CD4-positive, alpha-beta T cell (primary cell): Measurements from ENCODE around the gene TCF15. TPM values are rescaled to one million over a fixed set of nuclear protein-coding genes. Genes with fewer than 3 reads are reported as not detected.

ENCODE experiments used
- ATAC-seq: fragments of 200-7000 bp; cut with Tn5 transposase; one replicate; pipeline ENCODE4 v1.10.0; 2022; ENCODE audit warnings: mild to moderate bottlenecking; ENCODE audit not compliant: poor library complexity
- CTCF ChIA-PET: fragments of 350-600 bp; sonication (Branson Sonifier 250); formaldehyde crosslinking; loops from one replicate; lab custom pipeline; 2021; ENCODE audit warnings: antibody characterized with exemption, inconsistent platforms; lab: Charles Lee
- POLR2A ChIA-PET: fragments of 350-600 bp; sonication (Branson Sonifier 250); formaldehyde crosslinking; loops from one replicate; lab custom pipeline; 2021; ENCODE audit warnings: antibody characterized with exemption, inconsistent platforms; lab: Charles Lee
- DNase-seq, 14 experiments: peaks; one replicate each; pipeline ENCODE4 v3.0.0-alpha.2; 2013 to 2020; ENCODE audit warnings: mixed read lengths in 2 of 14
- H3K27ac ChIP-seq, 2 donors: one replicate each; pipeline versions ENCODE4 v1.5.1 to v1.7.0; 2013; ENCODE audit warnings: low read length in 2 of 2, low read depth in 1 of 2, mild to moderate bottlenecking in 1 of 2
- H3K27me3 ChIP-seq, 2 experiments: 1 replicate in 1 of 2; 2 replicates in 1 of 2; pipeline versions ENCODE4 v1.6.1 to v1.7.0; 2013; ENCODE audit warnings: low read length in 2 of 2, control low read depth in 1 of 2, mild to moderate bottlenecking in 1 of 2, moderate library complexity in 1 of 2; ENCODE audit not compliant: insufficient read depth in 2 of 2, control insufficient read depth in 1 of 2
- H3K36me3 ChIP-seq: one replicate; pipeline ENCODE4 v1.6.1; 2013; ENCODE audit warnings: low read length, control low read depth; ENCODE audit not compliant: insufficient read depth
- H3K4me1 ChIP-seq: one replicate; pipeline ENCODE4 v1.6.1; 2013; ENCODE audit warnings: low read length, control low read depth; ENCODE audit not compliant: insufficient read depth
- H3K4me3 ChIP-seq: one replicate; pipeline ENCODE4 v1.5.1; 2013; ENCODE audit warnings: mild to moderate bottlenecking, low read length, moderate library complexity
- H3K9me3 ChIP-seq, 2 experiments: 1 replicate in 1 of 2; 2 replicates in 1 of 2; pipeline versions ENCODE4 v1.6.1 to v1.7.0; 2013; ENCODE audit warnings: low read length in 2 of 2, mild to moderate bottlenecking in 2 of 2, control low read depth in 1 of 2, moderate library complexity in 1 of 2; ENCODE audit not compliant: control insufficient read depth in 1 of 2, insufficient read depth in 1 of 2
- H3K27ac Mint-ChIP-seq: one replicate; pipeline ENCODE4 v1.8.0; 2020; ENCODE audit warnings: mixed read lengths
- H3K27me3 Mint-ChIP-seq: one replicate; pipeline ENCODE4 v1.8.0; 2021; ENCODE audit warnings: mixed read lengths
- H3K36me3 Mint-ChIP-seq: one replicate; pipeline ENCODE4 v1.8.0; 2021; ENCODE audit warnings: low read depth, mixed read lengths
- H3K4me1 Mint-ChIP-seq: one replicate; pipeline ENCODE4 v1.8.0; 2021; ENCODE audit warnings: low read depth, mixed read lengths
- H3K4me3 Mint-ChIP-seq: one replicate; pipeline ENCODE4 v1.8.0; 2020; ENCODE audit warnings: mild to moderate bottlenecking, mixed read lengths
- H3K9me3 Mint-ChIP-seq: one replicate; pipeline ENCODE4 v1.8.0; 2020; ENCODE audit warnings: mixed read lengths
- intact Hi-C, 2 experiments: fragments of 100-400 bp; cut with DNase I in 1 of 2; cut with micrococcal nuclease in 1 of 2; formaldehyde crosslinking; loops; one replicate each; pipeline versions ENCODE4 v1.15.1 to v1.9.0; 2023 to 2025; cut with DNase I, micrococcal nuclease
- total RNA-seq, 174 experiments: library from RNA in 2 of 174; stranded (reverse) in 2 of 174; gene quantifications; one replicate each; pipeline ENCODE4 v1.2.3 and lab custom pipeline; 2021 to 2026
- TF ChIP-seq, protein P1 (sequence below): fragments of 200-600 bp; IDR thresholded peaks from one replicate; pipeline ENCODE4 v1.8.0; 2022; ENCODE audit warnings: antibody characterized with exemption, mild to moderate bottlenecking

Gene TCF15
- total RNA-seq, 2 experiments from 2014 or later, result not detected

- Histone ChIP-seq H3K4me3 (no peak overlapping the region), H3K27ac (no peak overlapping the region), H3K4me1 (no peaks in the 10 kb centered on the region), H3K27me3 (peaks cover 49 to 59% of the 10 kb centered on the region in 2 experiments), H3K36me3 (no peaks in the 10 kb centered on the region), H3K9me3 (peaks cover 0 to 10% of the 10 kb centered on the region in 2 experiments)
- no peak overlapping the region for H3K4me3 Mint-ChIP-seq
- POLR2A ChIA-PET, result no interaction called here
- no peaks in the 10 kb centered on the region for H3K36me3 Mint-ChIP-seq
- ATAC-seq (no peak), DNase-seq (no peak)
- peaks cover 74% of the 10 kb centered on the region for H3K27me3 Mint-ChIP-seq
- H3K27ac Mint-ChIP-seq, result no peak overlapping the region
- CTCF ChIA-PET, result no interaction called here
- no peaks in the 10 kb centered on the region for H3K9me3 Mint-ChIP-seq
- TF ChIP-seq, protein P1, sequence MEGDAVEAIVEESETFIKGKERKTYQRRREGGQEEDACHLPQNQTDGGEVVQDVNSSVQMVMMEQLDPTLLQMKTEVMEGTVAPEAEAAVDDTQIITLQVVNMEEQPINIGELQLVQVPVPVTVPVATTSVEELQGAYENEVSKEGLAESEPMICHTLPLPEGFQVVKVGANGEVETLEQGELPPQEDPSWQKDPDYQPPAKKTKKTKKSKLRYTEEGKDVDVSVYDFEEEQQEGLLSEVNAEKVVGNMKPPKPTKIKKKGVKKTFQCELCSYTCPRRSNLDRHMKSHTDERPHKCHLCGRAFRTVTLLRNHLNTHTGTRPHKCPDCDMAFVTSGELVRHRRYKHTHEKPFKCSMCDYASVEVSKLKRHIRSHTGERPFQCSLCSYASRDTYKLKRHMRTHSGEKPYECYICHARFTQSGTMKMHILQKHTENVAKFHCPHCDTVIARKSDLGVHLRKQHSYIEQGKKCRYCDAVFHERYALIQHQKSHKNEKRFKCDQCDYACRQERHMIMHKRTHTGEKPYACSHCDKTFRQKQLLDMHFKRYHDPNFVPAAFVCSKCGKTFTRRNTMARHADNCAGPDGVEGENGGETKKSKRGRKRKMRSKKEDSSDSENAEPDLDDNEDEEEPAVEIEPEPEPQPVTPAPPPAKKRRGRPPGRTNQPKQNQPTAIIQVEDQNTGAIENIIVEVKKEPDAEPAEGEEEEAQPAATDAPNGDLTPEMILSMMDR, result no peak
- intact Hi-C loops, result no loop called here
- H3K4me1 Mint-ChIP-seq, result peaks cover 15% of the 10 kb centered on the region
Observed at GRCh38 chr20:608970-609369, 1.1 kb downstream of the TCF15 start.

- H3K9me3 ChIP-seq, result peaks cover 0 to 10% of the 10 kb centered on the region in 2 experiments
- Mint-ChIP-seq H3K9me3 (no peaks in the 10 kb centered on the region), H3K27ac (no peak overlapping the region), H3K4me3 (no peak overlapping the region), H3K36me3 (no peaks in the 10 kb centered on the region), H3K27me3 (peaks cover 59% of the 10 kb centered on the region), H3K4me1 (peaks cover 15% of the 10 kb centered on the region)
- intact Hi-C loops, result no loop called here
- peaks cover 43 to 45% of the 10 kb centered on the region in 2 experiments for H3K27me3 ChIP-seq
- H3K4me1 ChIP-seq, result no peaks in the 10 kb centered on the region
- H3K36me3 ChIP-seq, result no peaks in the 10 kb centered on the region
- H3K4me3 ChIP-seq, result no peak overlapping the region
- ATAC-seq, result no peak
- DNase-seq, result no peak
- CTCF ChIA-PET, result no interaction called here
- TF ChIP-seq, protein P1, result no peak
- no peak overlapping the region for H3K27ac ChIP-seq
- POLR2A ChIA-PET, result no interaction called here
Observed at GRCh38 chr20:607476-607875, 2.6 kb downstream of the TCF15 start.

DNA sequence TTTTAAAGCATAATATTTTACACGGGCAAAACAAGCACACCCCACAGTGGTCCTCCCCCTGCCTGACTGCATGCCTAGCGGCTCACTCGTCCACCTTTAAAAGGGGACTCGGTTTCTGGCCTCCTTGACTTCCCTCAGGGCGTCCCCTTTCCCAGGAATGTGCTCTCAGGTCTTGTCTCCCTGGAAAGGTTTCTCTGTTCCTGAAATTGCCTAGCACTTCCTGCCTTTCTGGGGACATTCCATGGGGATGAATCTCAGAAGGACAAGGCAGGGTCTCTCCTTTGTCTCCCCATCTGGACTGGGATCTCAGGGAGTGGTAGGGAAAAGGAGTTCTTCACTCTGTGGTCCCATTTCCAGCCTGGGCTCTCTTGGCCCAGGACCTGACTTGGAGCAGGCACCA, 4.9 kb downstream of the TCF15 start:
- ChIA-PET CTCF (interaction anchor here (0.6 kb wide), 1 partner anchor 120 kb away, joined by 4 read pairs; no protein-coding TSS in a partner anchor), POLR2A (no interaction called here)
- DNase-seq (no peak), ATAC-seq (no peak)
- Histone ChIP-seq H3K36me3 (no peaks in the 10 kb centered on the region), H3K4me3 (no peak overlapping the region), H3K9me3 (peaks cover 0 to 4% of the 10 kb centered on the region in 2 experiments), H3K27ac (no peak overlapping the region), H3K27me3 (peaks cover 22% of the 10 kb centered on the region in 2 experiments), H3K4me1 (no peaks in the 10 kb centered on the region)
- TF ChIP-seq, protein P1, result no peak
- Mint-ChIP-seq H3K36me3 (no peaks in the 10 kb centered on the region), H3K4me3 (no peak overlapping the region), H3K27me3 (peaks cover 43% of the 10 kb centered on the region), H3K4me1 (no peaks in the 10 kb centered on the region), H3K27ac (no peak overlapping the region), H3K9me3 (no peaks in the 10 kb centered on the region)
- intact Hi-C loops, result no loop called here
